HG03575 (cell line): Measurements from ENCODE around the gene FGF6.
"Not testable (repeated sequence)": the region's sequence is repeated elsewhere in the genome, so short reads cannot be mapped to it uniquely, and the experiment has no call there.

Source experiments
- ATAC-seq: cut with Tn5 transposase; IDR thresholded peaks from one replicate; pipeline ENCODE4 v1.9.1; 2021; ENCODE audit not compliant: unreplicated experiment, insufficient number of reproducible peaks, low FRiP score; ENCODE audit errors: extremely low read depth

The FGF6 gene, protein sequence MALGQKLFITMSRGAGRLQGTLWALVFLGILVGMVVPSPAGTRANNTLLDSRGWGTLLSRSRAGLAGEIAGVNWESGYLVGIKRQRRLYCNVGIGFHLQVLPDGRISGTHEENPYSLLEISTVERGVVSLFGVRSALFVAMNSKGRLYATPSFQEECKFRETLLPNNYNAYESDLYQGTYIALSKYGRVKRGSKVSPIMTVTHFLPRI

DNA sequence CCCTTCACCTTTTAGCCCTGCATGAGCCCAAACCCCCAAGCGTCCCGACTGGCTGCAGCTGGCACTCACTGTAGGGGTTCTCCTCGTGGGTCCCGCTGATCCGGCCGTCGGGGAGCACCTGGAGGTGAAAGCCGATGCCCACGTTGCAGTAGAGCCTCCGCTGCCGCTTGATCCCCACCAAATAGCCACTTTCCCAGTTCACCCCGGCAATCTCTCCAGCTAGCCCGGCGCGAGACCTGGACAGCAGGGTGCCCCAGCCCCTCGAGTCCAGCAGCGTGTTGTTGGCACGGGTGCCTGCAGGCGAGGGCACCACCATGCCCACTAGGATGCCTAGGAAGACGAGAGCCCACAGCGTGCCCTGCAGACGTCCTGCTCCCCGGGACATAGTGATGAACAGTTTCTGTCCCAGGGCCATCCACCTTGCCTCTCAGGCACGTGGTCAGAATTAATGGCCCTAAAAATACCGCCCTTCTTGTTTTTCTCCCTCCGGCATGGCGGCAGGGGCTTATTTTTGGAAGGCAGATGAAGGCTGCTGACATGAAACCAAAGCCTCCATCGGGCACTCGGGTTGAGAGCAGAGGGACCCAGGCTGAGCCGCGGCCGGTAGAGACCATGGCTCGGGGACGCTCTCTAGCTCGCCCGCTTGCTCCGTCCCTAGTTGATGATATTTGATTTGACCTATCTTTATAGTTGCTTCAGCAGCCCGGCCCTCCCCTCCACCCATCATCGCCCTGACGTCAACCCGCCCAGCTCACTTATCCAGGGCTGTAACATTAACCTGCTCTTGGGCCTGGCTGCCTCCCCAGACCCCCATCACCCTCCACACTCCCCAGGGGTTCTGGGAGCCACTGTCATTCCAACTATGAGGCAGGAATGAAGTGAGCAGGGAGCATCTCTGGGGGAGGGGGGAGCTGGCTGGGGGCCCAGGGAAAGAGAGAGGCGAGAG is at the start of gene FGF6:
TSS of gene FGF6 (minus strand) at position 660 of the 946 bp plus-strand sequence. CDS start at position 415, 245 bp downstream.
- no peak for ATAC-seq

DNA sequence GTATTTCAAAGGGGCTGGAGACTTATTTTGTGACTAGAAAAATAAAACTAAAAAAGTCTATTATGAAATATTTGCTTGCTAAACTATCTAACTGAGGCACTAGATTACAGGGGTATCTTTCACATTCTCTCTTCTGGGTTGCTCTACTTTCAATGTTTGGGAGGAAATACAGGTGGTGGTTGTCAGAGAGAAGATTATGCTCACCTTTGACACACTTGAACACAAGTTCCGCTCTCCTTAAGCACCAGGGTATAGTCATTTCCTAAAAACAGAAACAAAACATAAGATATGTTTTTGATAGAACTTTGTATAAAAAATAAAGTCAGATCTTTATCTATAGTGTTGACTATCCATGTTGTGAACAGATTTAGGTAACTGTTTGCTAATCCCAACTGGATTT is 45.4 kb upstream of the FGF6 start:
- ATAC-seq, result no peak

DNA sequence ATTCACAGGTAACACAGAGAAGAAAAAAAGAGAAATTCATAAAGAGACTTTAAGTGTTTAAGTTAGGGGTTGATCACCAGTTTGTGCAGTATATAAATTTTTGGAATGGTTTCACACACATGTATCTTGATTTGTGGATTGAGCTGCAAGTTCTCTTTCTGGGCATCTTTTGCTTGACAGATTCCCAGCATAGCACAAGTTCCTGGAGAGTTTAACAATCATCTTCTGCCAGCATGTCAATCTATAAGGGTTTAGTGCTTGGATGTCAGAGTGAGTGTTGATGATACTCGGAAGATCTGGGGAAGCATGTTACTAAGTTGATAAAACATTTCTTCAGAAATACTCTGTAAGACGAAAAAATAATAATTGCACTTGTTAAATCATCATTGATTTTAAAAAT is 43.9 kb upstream of the FGF6 start:
- no peak for ATAC-seq

DNA sequence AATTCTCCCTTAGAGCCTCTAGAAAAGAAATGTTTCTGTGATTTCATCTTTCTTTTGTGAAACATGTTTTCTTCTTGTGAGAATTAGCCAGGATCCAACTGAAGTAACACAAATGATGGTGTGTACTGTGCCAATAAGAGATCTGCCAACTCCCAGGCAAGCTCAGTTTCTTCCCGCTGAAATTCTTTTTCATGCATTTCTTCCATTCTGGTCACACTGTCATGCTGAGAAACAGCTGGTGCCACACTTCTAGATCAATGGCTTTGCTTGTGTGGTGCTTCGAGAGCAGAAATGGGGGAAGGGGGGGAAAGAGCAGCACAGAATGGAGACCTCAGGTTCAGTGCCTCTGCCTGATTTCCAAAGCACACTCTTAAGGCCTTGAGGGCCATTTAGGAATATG is 41.4 kb upstream of the FGF6 start:
- ATAC-seq, result no peak

DNA sequence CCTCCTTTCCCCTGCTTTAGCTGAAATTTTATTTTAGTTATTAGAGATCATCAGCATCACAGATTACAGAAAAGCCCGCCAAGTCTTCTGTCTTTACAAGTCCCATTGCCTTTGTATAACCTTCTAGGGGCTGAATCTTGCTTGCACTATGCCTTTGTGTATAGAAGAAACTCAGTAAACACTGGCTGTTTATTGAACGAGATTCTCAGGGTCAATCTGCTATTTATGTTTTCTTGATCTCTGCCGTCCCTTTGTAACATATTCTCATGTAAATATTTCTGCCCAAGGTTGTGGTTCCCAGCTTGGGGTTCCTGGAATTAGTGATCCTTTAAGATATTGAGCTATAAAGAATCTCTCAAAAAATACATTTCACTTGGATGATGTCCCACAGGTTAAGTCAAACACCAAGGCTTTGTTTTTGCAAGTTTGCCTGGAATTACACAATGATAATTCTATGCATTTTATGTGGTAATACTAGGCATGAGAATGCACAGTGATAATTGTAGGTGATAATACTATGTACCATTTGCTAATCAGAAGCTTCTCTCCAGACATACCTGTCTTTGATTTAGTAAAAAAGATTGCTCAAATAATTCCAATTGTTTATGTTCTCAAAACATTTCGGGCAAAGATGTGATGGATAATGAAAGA is 40.6 kb upstream of the FGF6 start:
- no peak for ATAC-seq

DNA sequence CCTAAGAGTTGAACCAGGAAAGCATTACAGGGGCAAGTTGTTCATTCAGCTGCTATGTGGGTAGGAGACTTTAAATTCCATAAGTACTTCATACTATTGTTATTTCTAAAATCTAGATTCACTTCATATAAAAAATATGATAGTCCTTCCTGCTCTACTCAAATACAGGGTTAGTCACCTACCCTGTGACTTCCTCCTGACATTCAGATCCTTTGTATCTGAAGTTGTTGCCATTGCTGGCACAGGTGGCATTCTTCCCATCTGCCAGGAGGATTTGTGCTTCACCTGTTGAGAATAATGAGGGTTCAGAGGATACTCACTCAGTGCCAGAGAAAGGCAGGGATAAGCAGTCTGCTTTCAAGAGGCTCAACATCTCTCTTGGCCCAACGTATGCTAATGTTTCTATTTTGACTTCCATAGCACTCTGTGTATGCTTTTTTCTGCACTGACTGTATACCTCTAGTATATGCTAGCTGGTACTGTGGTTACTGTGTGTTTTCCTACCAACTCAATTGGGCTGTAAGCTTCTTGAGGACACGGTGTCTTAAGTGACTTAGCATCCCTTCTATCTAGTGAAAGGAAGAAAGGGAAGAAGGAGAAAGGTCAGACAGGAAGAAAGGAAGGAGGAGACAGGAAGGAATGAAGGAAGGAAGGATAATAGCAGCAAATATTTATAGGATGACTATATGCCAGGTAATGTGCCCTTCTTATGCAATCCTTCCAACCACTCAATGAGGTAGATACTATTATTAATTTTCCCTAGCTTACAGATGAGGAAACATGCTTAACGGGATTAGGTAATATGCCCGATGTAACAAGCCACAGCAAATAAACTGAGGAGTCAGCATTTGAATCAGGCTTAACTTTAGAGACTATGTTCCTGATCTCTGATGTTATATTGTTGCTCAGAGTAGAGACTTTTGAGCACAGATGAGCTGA is 38.5 kb upstream of the FGF6 start:
- ATAC-seq, result no peak

DNA sequence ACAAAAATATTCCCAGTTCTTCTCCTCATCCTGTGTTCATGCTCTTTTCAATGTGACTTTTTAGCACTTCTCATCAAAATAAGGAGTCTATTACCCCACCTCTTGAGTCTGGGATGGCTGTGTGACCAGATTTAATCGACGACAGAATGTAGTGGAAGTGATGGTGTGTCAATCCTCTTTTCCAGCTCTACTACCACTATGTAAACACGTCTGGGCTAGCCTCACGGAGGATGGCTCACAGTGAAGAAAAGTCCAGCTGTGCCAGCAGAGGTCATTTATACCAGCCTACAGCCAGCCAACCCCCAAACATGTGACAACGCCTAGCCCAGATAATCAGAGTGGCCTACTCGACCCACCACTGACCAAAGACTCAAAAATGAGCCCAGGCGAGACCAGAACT is 37.3 kb upstream of the FGF6 start:
- no peak for ATAC-seq

DNA sequence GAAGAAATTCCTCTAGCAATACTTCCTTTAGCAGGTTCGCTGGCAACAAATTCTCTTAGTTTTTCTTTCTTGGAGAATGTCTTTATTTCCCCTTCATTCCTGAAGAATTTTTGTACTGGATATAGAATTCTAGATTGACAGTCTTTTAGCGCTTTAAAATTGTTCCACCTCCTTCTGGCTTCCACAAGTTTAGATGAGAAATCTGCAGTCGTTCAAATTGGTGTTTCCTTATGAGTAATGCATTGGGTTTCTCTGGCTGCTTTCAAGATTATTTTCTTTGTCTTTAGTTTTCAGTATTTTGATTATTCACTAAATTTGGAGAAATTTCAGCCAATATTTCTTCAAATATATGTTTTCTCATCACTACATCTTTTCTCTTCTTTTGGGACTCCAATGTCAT is 33.3 kb upstream of the FGF6 start:
- no peak for ATAC-seq

DNA sequence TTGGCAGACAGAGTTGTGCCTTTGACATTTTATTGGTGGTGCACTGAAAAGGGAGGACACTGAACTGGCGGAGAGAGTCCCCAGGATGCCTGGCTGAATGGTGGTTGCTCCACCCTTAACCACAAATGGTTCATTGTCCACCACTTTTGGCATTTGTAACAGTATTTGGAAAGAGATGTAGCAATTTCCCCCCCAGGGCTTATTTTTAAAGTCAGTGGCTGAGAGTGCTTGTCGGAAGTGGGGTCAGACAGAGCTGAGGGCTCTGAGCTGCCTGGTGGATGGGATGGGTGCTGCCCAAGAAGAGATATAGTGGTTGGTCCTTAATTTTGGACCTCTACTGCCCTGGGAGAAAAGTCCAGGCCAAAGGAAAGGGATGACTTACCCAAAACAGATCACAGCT is 31.5 kb upstream of the FGF6 start:
- no peak for ATAC-seq

DNA sequence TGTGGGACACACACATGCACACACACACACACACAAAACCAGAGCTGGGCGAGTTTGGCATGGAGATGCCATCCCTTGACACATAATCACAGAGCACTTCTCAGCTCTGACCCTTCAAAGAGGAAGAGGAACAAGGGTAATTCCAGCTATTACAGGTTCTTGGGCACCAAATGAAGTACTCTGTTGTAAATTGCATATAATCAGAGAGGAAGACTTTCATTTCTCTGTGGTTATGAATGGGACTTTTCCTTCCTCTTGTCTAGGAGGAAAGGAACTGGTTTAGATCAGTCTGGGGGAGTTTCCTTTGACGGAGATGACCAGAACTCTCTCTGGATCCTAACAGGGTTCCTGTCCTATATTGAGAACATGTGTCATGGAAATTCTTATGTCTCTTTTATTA is 26.4 kb upstream of the FGF6 start:
- ATAC-seq, result no peak

DNA sequence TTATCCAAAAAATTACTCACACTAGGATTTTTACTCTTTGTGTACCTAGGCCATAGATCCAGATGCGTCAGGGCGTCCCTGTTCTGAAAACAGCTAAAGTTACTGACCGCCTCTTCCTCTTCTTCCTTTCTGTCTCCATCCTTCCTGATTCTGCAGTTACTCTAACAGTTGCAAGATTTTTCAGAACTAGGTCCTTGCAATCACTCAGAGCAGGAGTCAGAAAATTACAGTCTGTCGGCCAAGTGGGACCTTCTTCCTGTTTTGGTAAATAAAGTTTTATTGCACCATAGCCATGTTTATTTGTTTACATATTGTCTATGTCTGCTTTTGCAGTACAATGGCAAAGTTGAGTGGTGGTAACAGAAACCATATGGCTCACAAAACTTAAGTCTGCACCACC is 25.6 kb upstream of the FGF6 start:
- no peak for ATAC-seq

DNA sequence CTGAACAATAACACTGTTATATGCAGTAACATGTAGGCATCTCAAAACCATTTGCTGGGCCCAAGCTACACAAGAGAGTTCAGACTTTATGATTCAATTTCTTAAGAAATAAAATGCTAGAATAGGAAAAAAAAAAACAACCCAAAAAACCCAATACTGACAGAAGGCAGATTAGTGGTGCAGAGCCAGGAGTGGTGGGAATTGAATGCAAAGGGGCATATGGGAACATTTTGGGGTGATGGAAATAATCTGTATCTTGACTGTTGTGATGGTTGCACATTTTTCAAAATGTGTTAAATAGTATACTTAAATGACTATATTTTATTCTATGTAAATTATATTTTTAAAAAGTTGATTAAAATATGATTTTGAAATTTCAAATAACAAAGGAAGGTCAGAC is 23.4 kb upstream of the FGF6 start:
- no peak for ATAC-seq

DNA sequence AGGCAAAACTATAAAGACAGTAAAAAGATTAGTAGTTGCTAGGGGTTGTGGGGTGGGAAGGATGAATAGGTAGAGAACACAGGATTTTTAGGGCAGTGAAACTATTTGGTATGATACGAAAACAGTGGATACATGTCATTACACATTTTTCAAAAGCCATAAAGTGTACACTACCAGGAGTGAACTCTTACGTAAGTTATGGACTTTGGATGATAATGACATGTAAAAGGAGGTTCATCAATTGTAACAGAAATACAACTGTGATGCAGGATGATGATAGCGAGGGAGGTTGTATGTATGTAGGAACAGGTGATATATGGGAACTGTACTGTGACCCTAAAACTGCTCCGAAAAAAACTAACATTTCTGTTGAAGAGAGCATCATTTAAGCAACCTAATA is 15.1 kb upstream of the FGF6 start:
- ATAC-seq, result no peak

DNA sequence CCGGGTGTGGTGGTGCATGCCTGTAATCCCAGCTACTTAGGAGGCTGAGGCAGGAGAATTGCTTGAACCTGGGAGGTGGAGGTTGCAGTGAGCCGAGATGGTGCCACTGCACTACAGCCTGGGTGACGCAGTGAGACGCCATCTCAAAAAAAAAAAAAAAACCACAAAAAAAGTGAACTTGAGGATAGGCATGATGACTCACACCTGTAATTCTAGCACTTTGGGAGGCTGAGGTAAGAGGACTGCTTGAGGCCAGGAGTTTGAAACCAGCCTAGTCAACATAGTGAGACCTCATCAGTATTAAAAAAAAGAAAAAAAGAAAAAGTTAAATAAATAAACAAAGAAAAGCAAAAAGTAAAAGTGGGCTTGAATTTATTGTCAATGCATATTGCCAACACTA is 10.2 kb upstream of the FGF6 start:
- not testable (repeated sequence) for ATAC-seq

DNA sequence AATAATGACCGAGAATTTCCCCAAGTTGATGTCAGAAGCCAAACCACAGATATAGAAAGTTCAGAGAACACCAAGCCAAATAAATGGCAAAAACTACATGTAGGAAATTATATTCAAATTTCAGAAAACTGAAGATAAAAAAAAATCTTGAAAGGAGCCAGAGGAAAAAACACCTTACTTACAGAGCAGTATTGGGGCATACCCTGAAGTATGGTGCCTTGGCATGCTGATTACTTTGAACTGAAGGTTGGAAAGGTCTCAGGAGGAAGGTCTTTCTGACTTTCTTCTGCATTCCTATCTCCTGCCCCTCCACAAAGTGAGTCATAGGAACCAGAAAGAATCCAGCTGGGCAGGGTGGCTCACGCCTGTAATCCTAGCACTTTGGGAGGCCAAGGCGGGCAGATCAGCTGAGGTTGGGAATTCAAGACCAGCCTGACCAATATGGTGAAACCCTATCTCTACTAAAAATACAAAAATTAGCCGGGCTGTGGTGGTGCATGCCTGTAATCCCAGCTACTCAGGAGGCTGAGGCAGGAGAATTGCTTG is 8.8 kb upstream of the FGF6 start:
- no peak for ATAC-seq

DNA sequence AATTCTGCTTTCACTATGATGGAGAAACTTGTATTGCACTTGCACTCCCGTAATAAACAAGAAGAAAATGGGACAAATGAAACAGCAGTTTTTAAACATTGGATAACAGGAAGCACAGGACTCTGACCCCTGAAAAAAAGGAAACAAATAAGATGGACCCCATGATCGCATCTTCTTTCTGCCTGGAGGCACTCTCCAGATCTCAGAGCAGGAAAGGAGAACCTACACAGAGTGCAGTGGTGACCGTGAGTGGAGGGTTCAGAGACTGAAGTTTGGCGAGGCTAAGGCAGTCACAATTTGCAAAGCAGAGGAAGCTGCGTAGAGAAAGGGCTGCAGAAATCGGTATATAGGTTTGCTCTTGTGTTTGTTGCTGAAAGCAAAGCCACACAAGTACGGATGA is 6.1 kb upstream of the FGF6 start:
- no peak for ATAC-seq

DNA sequence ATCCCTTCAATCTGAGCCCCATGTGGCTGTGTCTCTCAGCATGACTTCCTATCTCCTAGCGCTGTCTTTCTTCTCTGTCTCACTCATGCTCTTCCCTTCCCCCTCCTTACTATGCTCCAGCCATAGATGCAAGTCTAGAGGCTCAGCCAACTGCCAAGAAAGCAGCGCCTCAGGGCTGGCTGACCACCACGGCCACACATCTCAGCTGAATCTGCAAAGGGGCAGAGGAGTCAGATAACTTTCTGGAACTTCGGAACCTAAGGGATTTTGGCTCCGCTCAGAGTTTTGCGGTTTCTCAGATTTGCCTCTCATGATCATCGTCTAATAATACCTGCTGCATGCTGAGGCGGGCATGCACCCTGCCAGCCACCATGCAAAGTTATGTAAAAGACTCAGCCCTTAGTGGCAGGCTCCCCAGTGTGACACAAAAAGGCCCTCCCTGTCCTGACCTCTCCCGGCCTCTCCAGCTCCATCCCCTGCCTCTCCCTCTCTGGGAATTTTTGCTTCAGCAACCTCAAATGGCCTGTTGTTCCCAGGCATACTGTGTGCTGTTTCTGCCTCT is 5.0 kb upstream of the FGF6 start:
- no peak for ATAC-seq

DNA sequence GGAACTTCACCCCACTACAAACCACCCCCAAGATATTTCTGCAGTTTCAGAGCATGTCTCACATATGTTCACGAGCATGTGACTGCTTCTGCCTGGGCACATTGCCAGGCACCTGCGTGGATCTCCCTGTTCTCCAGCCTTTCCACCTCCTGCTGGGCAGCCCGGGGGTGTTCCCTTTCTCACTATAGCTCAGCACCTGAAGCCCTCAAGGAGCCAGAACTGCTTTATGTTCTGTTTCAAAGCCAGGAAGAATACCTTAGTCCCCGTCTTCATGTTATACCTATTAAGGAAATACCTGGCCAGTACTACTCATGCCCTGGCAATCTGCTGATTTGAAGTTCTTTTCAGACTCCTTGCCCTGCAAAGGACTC is 4.2 kb upstream of the FGF6 start:
- ATAC-seq, result no peak
